Activated T-cell treated with anti-CD3 and anti-CD28 coated beads for 1 hour (primary cell): ENCODE measurements around the gene RAD50.
"Not testable (repeated sequence)": the region's sequence is repeated elsewhere in the genome, so short reads cannot be mapped to it uniquely, and the experiment has no call there.

Experiments
- DNase-seq: peaks from one replicate; pipeline ENCODE4 v3.0.0-alpha.2; 2020; ENCODE audit warnings: low read depth

RAD50 gene

DNA sequence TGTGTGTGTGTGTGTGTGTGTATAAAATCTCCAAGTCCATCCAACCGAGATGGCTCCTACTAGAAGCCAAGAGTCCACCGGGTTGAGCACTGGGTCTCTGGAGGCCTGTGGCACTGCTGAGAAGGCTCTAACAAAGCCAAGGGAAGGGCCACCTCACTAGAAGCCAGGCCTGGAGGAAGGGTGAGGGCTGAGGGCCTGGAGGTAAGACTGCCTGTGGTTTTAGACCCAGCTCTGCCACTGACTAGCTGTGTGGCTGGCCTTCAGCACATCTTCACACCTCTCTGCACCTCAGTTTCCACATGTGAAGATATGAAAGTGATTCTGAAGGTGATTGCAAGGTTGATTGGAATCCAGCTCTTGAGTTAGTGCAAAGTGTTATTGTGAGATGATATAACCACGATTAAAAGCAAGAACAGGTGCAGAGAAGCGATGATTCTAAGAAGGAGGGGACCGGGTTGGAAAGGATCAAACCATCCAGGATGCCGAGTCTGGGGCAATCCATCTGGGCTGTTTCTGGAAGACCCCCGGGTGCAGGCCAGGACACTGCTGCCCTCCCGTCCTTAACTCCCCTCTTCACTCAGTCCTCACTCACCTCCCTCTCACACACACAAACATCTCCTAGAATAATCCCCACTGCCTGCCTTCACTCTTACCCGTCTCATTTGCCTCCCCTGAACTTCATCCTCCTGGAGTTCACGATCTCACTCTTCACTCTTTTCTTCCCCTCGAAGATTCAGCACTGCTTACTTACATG, 119.3 kb downstream of the RAD50 start:
- DNase-seq, result no peak

DNA sequence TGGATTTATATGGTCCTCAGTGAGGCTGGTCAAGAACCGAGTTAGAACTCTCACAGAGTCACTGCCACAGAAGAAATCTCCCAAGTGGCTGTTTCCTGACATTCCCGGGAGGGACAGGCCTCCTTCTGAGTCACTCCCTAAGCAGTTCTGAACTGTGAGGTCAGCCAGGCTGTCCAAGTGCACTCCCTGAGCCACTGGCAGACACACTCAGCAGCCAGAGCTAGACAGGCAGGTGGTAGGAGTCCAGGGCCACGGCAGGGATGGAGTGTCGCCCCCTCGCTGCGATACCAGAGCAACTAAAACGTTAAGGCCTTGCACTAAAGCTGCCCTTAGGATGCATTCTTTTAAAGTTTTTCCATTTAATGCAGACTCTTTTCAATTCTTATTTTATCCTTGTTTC, 120.4 kb downstream of the RAD50 start:
- DNase-seq, result no peak

GRCh38 chr5:132677682-132678400, 121.1 kb downstream of the RAD50 start:
- no peak for DNase-seq

DNA sequence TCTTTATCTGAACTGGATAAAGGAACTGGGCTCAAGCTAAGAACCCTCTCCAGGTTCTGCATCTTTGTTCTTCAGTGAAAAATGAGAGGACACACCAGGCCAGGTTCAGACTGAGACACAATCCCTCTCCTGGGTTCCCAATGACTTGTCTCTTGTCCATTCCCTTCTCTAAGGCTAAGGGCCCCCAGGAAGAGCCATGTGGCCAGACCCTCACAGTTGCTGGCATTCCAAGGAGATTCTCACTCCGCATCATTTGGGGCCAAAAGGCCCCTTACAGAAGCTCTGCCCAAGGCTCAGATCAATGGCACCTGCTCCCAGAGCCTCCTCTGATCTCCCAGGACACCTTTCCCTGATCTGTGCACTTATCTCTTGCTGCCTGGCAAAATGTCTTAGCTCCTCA, 122.0 kb downstream of the RAD50 start:
- DNase-seq, result no peak

- no peak for DNase-seq
These were observed 122.4 kb downstream of the RAD50 start for GRCh38 chr5:132679166-132679565.

DNA sequence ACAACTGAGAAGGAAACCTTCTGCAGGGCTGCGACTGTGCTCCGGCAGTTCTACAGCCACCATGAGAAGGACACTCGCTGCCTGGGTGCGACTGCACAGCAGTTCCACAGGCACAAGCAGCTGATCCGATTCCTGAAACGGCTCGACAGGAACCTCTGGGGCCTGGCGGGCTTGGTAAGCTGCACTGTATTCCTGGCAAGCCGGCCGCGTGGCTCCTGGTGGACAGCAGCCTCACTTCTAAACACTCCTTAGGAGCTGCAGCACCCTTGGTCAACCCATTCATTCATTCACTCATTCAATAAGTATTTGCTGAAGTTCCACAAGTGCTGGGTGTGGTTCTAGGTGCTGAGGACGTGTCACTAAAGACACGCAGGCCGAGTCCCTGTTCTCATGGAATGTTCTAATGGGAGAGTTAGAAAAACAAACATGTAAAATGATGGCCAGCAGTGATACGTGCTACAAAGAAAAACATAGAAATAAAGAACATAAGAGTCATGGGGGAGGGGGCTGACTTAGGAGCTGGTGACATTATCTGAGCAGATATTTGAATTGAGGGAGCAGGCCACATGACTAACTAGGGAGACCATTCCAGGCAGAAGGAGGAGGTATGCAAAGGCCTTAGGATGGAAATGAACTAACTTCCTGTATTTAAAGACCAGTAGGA, 123.1 kb downstream of the RAD50 start:
- DNase-seq, result no peak

GRCh38 chr5:132680780-132681475, 124.2 kb downstream of the RAD50 start:
- no peak for DNase-seq

- no peak for DNase-seq
These were observed 124.7 kb downstream of the RAD50 start for GRCh38 chr5:132681476-132681831.

DNA sequence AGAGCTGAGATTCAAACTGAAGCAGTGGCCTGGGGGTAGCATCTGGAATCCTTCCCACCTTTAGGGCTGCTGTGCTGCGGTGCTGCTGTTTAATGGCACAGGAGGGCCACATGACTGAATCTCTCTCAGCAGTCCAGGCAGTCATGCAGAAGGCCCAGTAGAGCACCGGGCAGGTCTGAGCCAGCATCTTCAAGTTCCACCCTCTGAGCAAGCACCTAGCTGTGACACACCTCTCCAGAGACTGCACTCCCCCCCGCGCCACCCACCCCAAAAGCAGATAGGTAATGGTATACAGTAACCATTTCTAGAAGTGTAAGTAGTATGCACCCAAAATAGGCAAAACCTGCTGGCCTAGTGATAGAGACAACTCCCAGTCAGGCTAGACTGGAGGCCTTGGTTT, 125.2 kb downstream of the RAD50 start:
- DNase-seq, result no peak

DNA sequence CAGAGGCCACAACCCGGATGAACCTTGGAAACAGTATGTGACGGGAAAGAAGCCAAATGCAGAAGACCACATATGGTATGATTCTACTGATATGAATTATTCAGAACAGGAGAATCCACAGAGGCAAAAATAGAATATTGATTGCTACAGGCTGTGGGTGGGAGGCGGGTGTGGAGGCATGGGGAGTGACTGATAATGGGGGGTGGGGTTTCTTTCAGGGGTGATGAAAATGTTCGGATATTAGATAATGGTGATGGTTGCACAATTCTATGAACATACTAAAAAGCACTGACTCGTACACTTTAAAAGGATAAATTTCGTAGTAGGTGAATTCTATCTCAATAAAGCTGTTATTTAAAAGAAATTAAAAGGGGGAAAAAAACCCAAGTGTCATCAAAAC, 127.7 kb downstream of the RAD50 start:
- no peak for DNase-seq

DNA sequence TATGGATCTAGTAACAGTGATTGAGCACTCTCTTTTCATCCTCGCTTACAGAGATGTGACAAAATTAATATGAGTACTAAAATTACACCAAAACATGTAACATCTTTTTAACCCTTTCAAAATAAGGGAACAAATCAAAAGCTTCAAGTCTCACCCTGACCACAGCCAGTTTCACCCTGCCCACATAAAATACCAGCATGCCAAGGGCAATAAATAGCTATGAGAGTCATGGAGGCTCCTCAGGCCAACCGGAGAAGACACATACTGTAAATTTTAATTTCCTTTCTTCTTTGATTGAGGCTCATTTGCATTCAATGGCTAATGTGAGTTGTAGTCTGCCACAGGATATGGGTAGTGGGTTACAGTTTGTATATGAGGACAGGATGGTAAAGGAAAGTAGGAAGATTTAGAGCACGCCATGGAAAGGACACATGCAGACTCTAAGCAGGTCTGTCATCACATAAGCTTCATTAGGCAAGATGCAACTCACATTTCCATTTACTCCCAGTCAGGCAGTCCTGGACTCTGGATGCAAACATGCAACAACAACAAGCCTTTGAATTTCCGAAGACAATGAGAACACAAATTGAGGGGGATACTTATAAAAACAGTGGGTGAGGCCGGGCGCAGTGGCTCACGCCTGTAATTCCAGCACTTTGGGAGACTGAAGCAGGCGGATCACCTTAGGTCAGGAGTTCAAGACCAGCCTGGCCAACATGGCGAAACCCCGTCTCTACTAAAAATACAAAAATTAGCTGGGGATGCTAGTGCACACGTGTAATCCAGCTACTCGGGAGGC, 128.3 kb downstream of the RAD50 start:
- no peak for DNase-seq

DNA sequence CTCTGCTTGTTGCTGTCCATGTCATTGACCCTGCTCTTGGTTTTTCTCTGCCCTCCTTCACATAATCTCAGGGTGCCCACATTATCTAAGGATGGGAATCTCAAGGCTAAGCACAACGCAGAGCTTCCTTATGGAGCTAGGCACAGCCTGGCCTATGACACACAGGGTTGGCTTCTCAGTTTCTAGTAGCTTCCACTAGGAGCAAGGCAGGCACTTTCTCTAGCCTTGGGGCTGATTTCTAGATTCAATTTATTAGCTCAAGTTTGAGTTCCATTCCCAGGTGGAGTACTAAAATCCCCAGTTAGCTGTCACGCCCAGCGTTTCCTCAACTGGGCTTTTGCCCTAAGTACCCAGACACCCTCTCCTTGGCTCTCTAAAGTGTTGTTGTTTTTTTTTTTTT, 129.4 kb downstream of the RAD50 start:
- no peak for DNase-seq

GRCh38 chr5:132687995-132688394, 131.2 kb downstream of the RAD50 start:
- DNase-seq, result no peak

GRCh38 chr5:132688536-132689339, 132.0 kb downstream of the RAD50 start:
- no peak for DNase-seq

DNA sequence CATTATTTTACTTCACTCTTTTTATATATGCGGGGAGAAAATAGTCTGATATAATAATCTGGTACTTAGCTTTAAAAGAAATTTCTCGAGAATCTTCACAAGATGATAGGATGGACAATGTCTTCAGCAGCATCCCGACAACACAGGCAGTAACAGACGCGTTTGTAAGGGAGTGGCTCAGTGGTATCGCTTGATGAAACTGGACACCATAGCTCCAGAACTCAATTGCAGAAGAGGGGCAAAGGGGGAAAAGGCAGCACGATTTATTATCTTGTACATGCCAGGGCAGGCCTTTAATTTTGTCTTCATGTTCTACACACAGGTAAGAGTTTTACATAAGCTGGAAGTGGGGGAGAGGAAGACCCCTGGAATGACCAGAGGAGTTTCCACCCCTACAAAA, 132.7 kb downstream of the RAD50 start:
- DNase-seq, result no peak

GRCh38 chr5:132690156-132690555, 133.4 kb downstream of the RAD50 start:
- no peak for DNase-seq

GRCh38 chr5:132691755-132692631, 135.2 kb downstream of the RAD50 start:
- not testable (repeated sequence) for DNase-seq

GRCh38 chr5:132692632-132692967, 135.8 kb downstream of the RAD50 start:
- no peak for DNase-seq
